ENCODE data around the gene PDZRN4. TPM values are rescaled to one million over a fixed set of nuclear protein-coding genes. Genes with fewer than 3 reads are reported as not detected.
A peak's percentile ranks its signal among the peaks of the same experiment; 100 is the strongest.

The PDZRN4 gene
- 0.86 and 2.3 TPM in 2 replicates for total RNA-seq (ENCODE audit: low replicate concordance)
- long read RNA-seq, partial matches to known transcripts = 0 of 1 reads
- long read RNA-seq, other reads (novel, unspliced or antisense) = 0 of 1 reads

- peaks cover 48% of the 10 kb centered on the region for H3K27me3 Mint-ChIP-seq
- no peaks in the 10 kb centered on the region for H3K9me3 Mint-ChIP-seq
- peaks cover 17% of the 10 kb centered on the region for H3K4me1 Mint-ChIP-seq (ENCODE audit: unreplicated experiment)
- H3K4me3 Mint-ChIP-seq = peak within 1 kb of the TSS; percentile 85
- DNase-seq (ENCODE audit: extremely low spot score, unreplicated experiment) = no peak
- no peaks in the 10 kb centered on the region for H3K36me3 Mint-ChIP-seq
- no peak within 1 kb of the TSS for H3K27ac Mint-ChIP-seq
- peak; percentile 35 for TF ChIP-seq CTCF (conservative IDR thresholded peaks at IDR 0.05)
Observed at GRCh38 chr12:41188058-41188840, at the start of gene PDZRN4. Gene PDZRN4 (plus strand): TSS chr12:41188320.

GRCh38 chr12:41140117-41140516 is 48.0 kb upstream of the PDZRN4 start:
- H3K4me3 Mint-ChIP-seq = no peak overlapping the region
- DNase-seq (ENCODE audit: extremely low spot score, unreplicated experiment) = no peak
- no peaks in the 10 kb centered on the region for H3K27me3 Mint-ChIP-seq
- H3K27ac Mint-ChIP-seq = no peak overlapping the region
- TF ChIP-seq CTCF (conservative IDR thresholded peaks at IDR 0.05) = no peak
- H3K4me1 Mint-ChIP-seq (ENCODE audit: unreplicated experiment) = no peaks in the 10 kb centered on the region
- H3K36me3 Mint-ChIP-seq = no peaks in the 10 kb centered on the region
- H3K9me3 Mint-ChIP-seq = no peaks in the 10 kb centered on the region

DNA sequence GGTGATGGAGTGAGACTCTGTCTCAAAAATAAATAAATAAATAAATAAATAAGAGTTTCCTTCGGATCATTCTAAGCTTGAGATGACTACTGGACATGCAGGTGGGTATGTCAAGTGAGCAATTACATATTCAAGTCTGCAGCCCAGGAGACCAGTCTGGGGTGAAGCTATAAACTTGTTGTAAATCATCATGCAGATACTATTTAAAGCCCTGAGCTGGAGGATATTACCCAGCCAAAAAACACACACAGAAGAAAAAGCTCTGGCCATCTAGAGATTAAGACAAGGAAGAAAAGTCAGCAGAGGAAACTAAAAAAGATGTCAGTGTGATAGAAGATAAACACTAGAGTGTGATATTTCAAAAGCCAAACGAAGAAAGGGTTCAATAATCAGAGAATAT is 47.0 kb upstream of the PDZRN4 start:
- no peaks in the 10 kb centered on the region for H3K9me3 Mint-ChIP-seq

DNA sequence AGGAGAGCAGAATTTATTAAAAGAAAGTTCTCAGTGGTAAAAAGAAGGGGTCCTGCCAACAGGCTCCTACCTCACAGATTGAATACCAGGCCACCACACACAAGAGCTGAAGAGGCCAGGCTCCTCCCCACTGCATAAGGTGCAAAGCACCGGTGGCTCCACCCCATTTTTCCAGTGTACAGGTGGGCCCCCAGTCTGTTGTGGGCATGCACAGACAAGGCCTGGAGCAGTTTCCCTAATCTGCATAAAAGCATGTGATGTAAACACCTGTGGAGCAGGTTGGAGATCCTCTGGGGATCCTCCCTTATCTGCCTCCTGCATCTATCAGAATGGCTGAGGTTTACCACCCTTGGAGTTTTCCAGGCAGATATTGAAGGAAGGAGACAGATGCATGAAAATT is 45.7 kb upstream of the PDZRN4 start:
- Mint-ChIP-seq H3K9me3 (no peaks in the 10 kb centered on the region), H3K27me3 (no peaks in the 10 kb centered on the region), H3K4me3 (no peak overlapping the region), H3K4me1 (ENCODE audit: unreplicated experiment) (no peaks in the 10 kb centered on the region), H3K36me3 (no peaks in the 10 kb centered on the region), H3K27ac (no peak overlapping the region)
- no peak for TF ChIP-seq CTCF (conservative IDR thresholded peaks at IDR 0.05)
- no peak for DNase-seq (ENCODE audit: extremely low spot score, unreplicated experiment)

More for the DNA sequence above, 47.0 kb upstream of the PDZRN4 start:
- H3K4me1 Mint-ChIP-seq (ENCODE audit: unreplicated experiment) = no peaks in the 10 kb centered on the region
- H3K27me3 Mint-ChIP-seq = no peaks in the 10 kb centered on the region
- DNase-seq (ENCODE audit: extremely low spot score, unreplicated experiment) = no peak
- no peak for TF ChIP-seq CTCF (conservative IDR thresholded peaks at IDR 0.05)
- H3K4me3 Mint-ChIP-seq = no peak overlapping the region
- no peak overlapping the region for H3K27ac Mint-ChIP-seq
- H3K36me3 Mint-ChIP-seq = no peaks in the 10 kb centered on the region

DNA sequence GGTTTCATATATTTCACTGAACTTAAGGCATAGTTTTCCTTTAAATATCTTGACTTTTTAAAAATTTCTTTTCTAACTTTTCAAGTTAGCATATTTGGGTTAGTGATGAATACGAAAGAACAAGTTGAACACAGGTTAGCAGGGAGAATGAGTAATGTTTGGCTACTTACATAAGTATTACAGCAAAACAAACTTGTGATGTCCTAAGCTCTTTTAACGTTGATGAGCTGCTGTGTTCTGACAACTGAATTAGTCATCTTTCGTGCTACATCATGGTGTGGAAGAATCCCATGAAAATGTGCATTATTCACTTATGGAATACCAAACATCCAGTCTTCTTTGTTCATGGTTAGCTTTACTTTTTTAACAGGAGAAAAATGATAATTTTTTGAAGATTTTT is 36.3 kb upstream of the PDZRN4 start:
- Mint-ChIP-seq H3K4me3 (no peak overlapping the region), H3K36me3 (no peaks in the 10 kb centered on the region), H3K27ac (no peak overlapping the region), H3K27me3 (no peaks in the 10 kb centered on the region), H3K9me3 (no peaks in the 10 kb centered on the region), H3K4me1 (ENCODE audit: unreplicated experiment) (no peaks in the 10 kb centered on the region)
- DNase-seq (ENCODE audit: extremely low spot score, unreplicated experiment) = no peak
- TF ChIP-seq CTCF (conservative IDR thresholded peaks at IDR 0.05) = no peak
